ENCODE measurements around the gene NUDT22. TPM values are rescaled to one million over a fixed set of nuclear protein-coding genes. Genes with fewer than 3 reads are reported as not detected.

Gene NUDT22
- total and polyA plus RNA-seq, 2 of the 4 experiments (the other 2 are of a cell fraction) = 21.3 to 44.6 TPM

GRCh38 chr11:64235437-64236161 lies 9.5 kb downstream of the NUDT22 start:
- peak overlapping the region; percentile 81 for H3K9ac ChIP-seq (ENCODE audit: low read depth, low read length)
- H3K9me1 ChIP-seq (ENCODE audit: insufficient read depth, low read length) = peaks cover 9% of the 10 kb centered on the region; the same call in 1 of the 2 replicates
- no peak overlapping the region for H3K56ac ChIP-seq (ENCODE audit: extremely low read depth, insufficient read depth, low read length)
- in situ Hi-C loops (cut with MboI; ENCODE audit: low sequenced_read_pairs) = no loop called here
- H4K5ac ChIP-seq (ENCODE audit: low read depth, low read length) = no peak overlapping the region
- peak overlapping the region; percentile 75; the same call in 1 of the 2 replicates for H3K23ac ChIP-seq (ENCODE audit: low read depth, low read length)
- H4K8ac ChIP-seq (ENCODE audit: low read depth in 2 of 2, low read length in 2 of 2) = peak overlapping the region in 1 of 2 experiments; percentile 63; a peak in 1 of 4 replicates
- H3K4me1 ChIP-seq (ENCODE audit: control insufficient read depth, insufficient read depth, low read length) = peaks cover 13% of the 10 kb centered on the region
- dilution Hi-C loops (cut with HindIII; ENCODE audit: low sequenced_read_pairs, unreplicated experiment) = no loop called here
- peaks cover 25 to 54% of the 10 kb centered on the region in 2 experiments for H3K79me1 ChIP-seq (ENCODE audit: low read depth in 1 of 2, low read length in 2 of 2)
- H3K27ac ChIP-seq (ENCODE audit: insufficient read depth, low read length) = no peak overlapping the region; the same call in 1 of the 2 replicates
- 95% methylated on average over 7 of the region's 12 CpGs; no CpG with 5 or more reads in 1 of the 2 experiments for WGBS, 2 experiments (ENCODE audit: extremely low coverage in 2 of 2, insufficient read length in 1 of 2)
- no peaks in the 10 kb centered on the region for H4K20me1 ChIP-seq (ENCODE audit: insufficient read depth, low read length)
- no peak overlapping the region for H2BK15ac ChIP-seq (ENCODE audit: low read depth, low read length)
- ChIA-PET CTCF (no interaction called here), POLR2A (ENCODE audit: unreplicated experiment) (no interaction called here)
- H3K9me3 ChIP-seq (ENCODE audit: control insufficient read depth, insufficient read depth, low read length) = no peaks in the 10 kb centered on the region
- ATAC-seq (ENCODE audit: low read depth) = no peak
- H3K4me2 ChIP-seq (ENCODE audit: low read depth, low read length) = peak overlapping the region; percentile 75
- H4K91ac ChIP-seq (ENCODE audit: insufficient read depth, low read depth, low read length) = no peak overlapping the region
- H3K18ac ChIP-seq (ENCODE audit: low read depth, low read length) = no peak overlapping the region
- H2AK5ac ChIP-seq (ENCODE audit: low read depth, low read length) = peak overlapping the region; percentile 69; the same call in 1 of the 2 replicates
- intact Hi-C loops (cut with micrococcal nuclease) = no loop called here
- H2BK120ac ChIP-seq (ENCODE audit: low read depth, low read length) = 0 out of 2 replicates have a peak overlapping the region, but pooled peaks have one; percentile 32
- H3K4me3 ChIP-seq (ENCODE audit: insufficient read depth, low read depth, low read length) = peak overlapping the region; percentile 76
- no TSS peak for BruUV-seq (replicated peaks)
- no peaks in the 10 kb centered on the region for H3K27me3 ChIP-seq (ENCODE audit: control insufficient read depth, insufficient read depth, low read length)
- H3K14ac ChIP-seq (replicated peaks; ENCODE audit: low read depth, low read length) = peak overlapping the region; percentile 56; the same call in 1 of the 2 replicates
- no peak overlapping the region for H2BK5ac ChIP-seq (ENCODE audit: low read depth, low read length, poor library complexity, severe bottlenecking)
- H2AFZ ChIP-seq (replicated peaks; ENCODE audit: low read length, poor library complexity) = peak overlapping the region; percentile 91
- H2BK20ac ChIP-seq (ENCODE audit: low read depth, low read length) = no peak overlapping the region
- no peak for DNase-seq
- H3K4ac ChIP-seq (ENCODE audit: low read depth, low read length) = peak overlapping the region; percentile 47; the same call in 1 of the 2 replicates
- peak overlapping the region; percentile 99 for H2AK9ac ChIP-seq (replicated peaks; ENCODE audit: low read depth, low read length, poor library complexity)
- H3K36me3 ChIP-seq (ENCODE audit: control insufficient read depth, insufficient read depth, low read length) = peaks cover 19% of the 10 kb centered on the region
- no peak for TF ChIP-seq FOS (IDR thresholded peaks at IDR 0.05; ENCODE audit: low read depth, low read length)
- TF ChIP-seq NFE2L2 (IDR thresholded peaks at IDR 0.05; ENCODE audit: low read depth, low read length) = no peak
- no peak for TF ChIP-seq USF2 (IDR thresholded peaks at IDR 0.05; ENCODE audit: low read depth, low read length)
- no peak for TF ChIP-seq CHD1 (IDR thresholded peaks at IDR 0.05; ENCODE audit: low read depth, low read length)
- no peak for TF ChIP-seq RFX5 (IDR thresholded peaks at IDR 0.05; ENCODE audit: low read depth, low read length)
- no peak for TF ChIP-seq MAZ (IDR thresholded peaks at IDR 0.05; ENCODE audit: borderline replicate concordance, low read depth, low read length)
- no peak for TF ChIP-seq POLR2A (IDR thresholded peaks at IDR 0.05; ENCODE audit: low read depth, low read length)
- TF ChIP-seq MAFK (IDR thresholded peaks at IDR 0.05; ENCODE audit: low read depth, low read length) = no peak
- TF ChIP-seq ELK1 (IDR thresholded peaks at IDR 0.05; ENCODE audit: borderline replicate concordance, low read depth, low read length) = no peak
- no peak for TF ChIP-seq CEBPB (IDR thresholded peaks at IDR 0.05; ENCODE audit: low read depth, low read length)
- TF ChIP-seq SMC3 (IDR thresholded peaks at IDR 0.05; ENCODE audit: low read depth, low read length) = no peak
- no peak for TF ChIP-seq MXI1 (IDR thresholded peaks at IDR 0.05; ENCODE audit: borderline replicate concordance, low read depth, low read length)
- TF ChIP-seq RCOR1 (IDR thresholded peaks at IDR 0.05; ENCODE audit: insufficient replicate concordance, low read length) = no peak
- no peak for TF ChIP-seq BHLHE40 (IDR thresholded peaks at IDR 0.05; ENCODE audit: low read depth, low read length)
- no peak for TF ChIP-seq CTCF (conservative IDR thresholded peaks at IDR 0.05; ENCODE audit: low read depth, low read length)

Measured in IMR-90 (cell line).